Measurements from ENCODE around the gene NCKAP1. TPM values are rescaled to one million over a fixed set of nuclear protein-coding genes. Genes with fewer than 3 reads are reported as not detected.

The NCKAP1 gene
- total RNA-seq, 1 experiment from 2014 or later, result 115 TPM

DNA sequence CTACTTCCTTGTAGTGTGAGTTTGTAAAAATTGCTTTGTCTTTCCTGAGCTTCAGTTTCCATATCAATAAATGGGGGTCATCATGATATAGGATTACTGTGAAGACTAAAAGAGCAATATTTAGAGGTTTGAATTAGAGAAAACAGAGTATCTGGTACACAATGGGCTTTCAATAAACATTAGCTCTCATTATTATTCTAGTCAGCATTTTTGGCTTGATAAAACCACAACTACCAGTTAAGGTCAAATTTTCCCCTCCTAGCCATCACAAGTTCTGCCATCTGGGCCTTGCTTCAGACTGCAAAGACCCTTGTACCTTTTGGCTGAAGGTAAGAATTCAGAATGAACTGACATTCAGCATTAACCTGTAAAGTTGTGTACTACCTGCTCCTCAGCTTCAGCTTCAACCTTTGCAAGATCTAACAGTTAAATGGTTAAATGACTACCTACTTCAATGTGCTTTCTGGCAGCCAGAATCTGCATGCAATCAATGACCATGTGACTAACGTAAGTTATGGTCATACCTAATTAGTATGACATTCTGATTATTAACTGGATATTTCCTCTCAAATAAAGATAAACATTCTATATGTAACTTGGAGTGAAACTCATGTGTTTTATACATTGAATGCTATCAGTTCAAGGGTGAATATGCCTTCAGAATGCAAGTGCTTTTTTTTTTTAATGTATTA is 119.2 kb downstream of the NCKAP1 start:
- H3K4me3 ChIP-seq (replicated peaks in 1 of 2; ENCODE audit: low read depth in 1 of 2, low read length in 2 of 2), result no peak overlapping the region
- RAD21 ChIA-PET (ENCODE audit: low non-redundant PET in 1 of 2, low total read pairs in 2 of 2, uncharacterized antibody in 2 of 2, unreplicated experiment in 2 of 2), result no interaction called here
- peaks cover 12 to 19% of the 10 kb centered on the region in 2 experiments; a peak in 3 of 4 replicates for H3K4me1 ChIP-seq (ENCODE audit: control insufficient read depth in 1 of 2, insufficient read depth in 2 of 2, low read length in 2 of 2)
- no peaks in the 10 kb centered on the region for H4K20me1 ChIP-seq (ENCODE audit: insufficient read depth)
- no peaks in the 10 kb centered on the region for H3K79me2 ChIP-seq (ENCODE audit: insufficient read depth, low read length)
- TF ChIP-seq EZH2phosphoT487 (IDR thresholded peaks at IDR 0.05; ENCODE audit: borderline replicate concordance) (no peak), ELF1 (IDR thresholded peaks at IDR 0.05; ENCODE audit: borderline replicate concordance, low read depth) (no peak), JUND (IDR thresholded peaks at IDR 0.05) (no peak), FOSL1 (IDR thresholded peaks at IDR 0.05; ENCODE audit: low read depth) (no peak), CEBPB (IDR thresholded peaks at IDR 0.05; ENCODE audit: low read depth) (no peak), EZH2 (IDR thresholded peaks at IDR 0.05) (no peak), RAD21 (IDR thresholded peaks at IDR 0.05; ENCODE audit: low read depth) (no peak), EGR1 (IDR thresholded peaks at IDR 0.05; ENCODE audit: low read depth) (no peak), SP1 (IDR thresholded peaks at IDR 0.05; ENCODE audit: low read depth) (no peak)
- TF ChIP-seq, protein P1, sequence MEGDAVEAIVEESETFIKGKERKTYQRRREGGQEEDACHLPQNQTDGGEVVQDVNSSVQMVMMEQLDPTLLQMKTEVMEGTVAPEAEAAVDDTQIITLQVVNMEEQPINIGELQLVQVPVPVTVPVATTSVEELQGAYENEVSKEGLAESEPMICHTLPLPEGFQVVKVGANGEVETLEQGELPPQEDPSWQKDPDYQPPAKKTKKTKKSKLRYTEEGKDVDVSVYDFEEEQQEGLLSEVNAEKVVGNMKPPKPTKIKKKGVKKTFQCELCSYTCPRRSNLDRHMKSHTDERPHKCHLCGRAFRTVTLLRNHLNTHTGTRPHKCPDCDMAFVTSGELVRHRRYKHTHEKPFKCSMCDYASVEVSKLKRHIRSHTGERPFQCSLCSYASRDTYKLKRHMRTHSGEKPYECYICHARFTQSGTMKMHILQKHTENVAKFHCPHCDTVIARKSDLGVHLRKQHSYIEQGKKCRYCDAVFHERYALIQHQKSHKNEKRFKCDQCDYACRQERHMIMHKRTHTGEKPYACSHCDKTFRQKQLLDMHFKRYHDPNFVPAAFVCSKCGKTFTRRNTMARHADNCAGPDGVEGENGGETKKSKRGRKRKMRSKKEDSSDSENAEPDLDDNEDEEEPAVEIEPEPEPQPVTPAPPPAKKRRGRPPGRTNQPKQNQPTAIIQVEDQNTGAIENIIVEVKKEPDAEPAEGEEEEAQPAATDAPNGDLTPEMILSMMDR (IDR thresholded peaks at IDR 0.05 in 2 of 3, conservative IDR thresholded peaks at IDR 0.05 in 1 of 3; ENCODE audit: borderline replicate concordance in 1 of 3, insufficient read depth in 1 of 3, low read depth in 2 of 3, low read length in 2 of 3), result no peak
- TF ChIP-seq, protein P2, sequence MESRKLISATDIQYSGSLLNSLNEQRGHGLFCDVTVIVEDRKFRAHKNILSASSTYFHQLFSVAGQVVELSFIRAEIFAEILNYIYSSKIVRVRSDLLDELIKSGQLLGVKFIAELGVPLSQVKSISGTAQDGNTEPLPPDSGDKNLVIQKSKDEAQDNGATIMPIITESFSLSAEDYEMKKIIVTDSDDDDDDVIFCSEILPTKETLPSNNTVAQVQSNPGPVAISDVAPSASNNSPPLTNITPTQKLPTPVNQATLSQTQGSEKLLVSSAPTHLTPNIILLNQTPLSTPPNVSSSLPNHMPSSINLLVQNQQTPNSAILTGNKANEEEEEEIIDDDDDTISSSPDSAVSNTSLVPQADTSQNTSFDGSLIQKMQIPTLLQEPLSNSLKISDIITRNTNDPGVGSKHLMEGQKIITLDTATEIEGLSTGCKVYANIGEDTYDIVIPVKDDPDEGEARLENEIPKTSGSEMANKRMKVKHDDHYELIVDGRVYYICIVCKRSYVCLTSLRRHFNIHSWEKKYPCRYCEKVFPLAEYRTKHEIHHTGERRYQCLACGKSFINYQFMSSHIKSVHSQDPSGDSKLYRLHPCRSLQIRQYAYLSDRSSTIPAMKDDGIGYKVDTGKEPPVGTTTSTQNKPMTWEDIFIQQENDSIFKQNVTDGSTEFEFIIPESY (IDR thresholded peaks at IDR 0.05; ENCODE audit: extremely low read depth, insufficient replicate concordance, low read length), result no peak
- TF ChIP-seq, protein P3, sequence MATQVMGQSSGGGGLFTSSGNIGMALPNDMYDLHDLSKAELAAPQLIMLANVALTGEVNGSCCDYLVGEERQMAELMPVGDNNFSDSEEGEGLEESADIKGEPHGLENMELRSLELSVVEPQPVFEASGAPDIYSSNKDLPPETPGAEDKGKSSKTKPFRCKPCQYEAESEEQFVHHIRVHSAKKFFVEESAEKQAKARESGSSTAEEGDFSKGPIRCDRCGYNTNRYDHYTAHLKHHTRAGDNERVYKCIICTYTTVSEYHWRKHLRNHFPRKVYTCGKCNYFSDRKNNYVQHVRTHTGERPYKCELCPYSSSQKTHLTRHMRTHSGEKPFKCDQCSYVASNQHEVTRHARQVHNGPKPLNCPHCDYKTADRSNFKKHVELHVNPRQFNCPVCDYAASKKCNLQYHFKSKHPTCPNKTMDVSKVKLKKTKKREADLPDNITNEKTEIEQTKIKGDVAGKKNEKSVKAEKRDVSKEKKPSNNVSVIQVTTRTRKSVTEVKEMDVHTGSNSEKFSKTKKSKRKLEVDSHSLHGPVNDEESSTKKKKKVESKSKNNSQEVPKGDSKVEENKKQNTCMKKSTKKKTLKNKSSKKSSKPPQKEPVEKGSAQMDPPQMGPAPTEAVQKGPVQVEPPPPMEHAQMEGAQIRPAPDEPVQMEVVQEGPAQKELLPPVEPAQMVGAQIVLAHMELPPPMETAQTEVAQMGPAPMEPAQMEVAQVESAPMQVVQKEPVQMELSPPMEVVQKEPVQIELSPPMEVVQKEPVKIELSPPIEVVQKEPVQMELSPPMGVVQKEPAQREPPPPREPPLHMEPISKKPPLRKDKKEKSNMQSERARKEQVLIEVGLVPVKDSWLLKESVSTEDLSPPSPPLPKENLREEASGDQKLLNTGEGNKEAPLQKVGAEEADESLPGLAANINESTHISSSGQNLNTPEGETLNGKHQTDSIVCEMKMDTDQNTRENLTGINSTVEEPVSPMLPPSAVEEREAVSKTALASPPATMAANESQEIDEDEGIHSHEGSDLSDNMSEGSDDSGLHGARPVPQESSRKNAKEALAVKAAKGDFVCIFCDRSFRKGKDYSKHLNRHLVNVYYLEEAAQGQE (IDR thresholded peaks at IDR 0.05; ENCODE audit: low read depth), result no peak
- POLR2A ChIA-PET, result no interaction called here
- no peak overlapping the region for H2AFZ ChIP-seq (ENCODE audit: low read depth, low read length, poor library complexity, severe bottlenecking)
- no peak overlapping the region for H3K27ac ChIP-seq (ENCODE audit: low read depth, low read length)
- H3K36me3 ChIP-seq (ENCODE audit: control insufficient read depth in 1 of 2, insufficient read depth in 2 of 2, low read length in 2 of 2), result peaks cover 0 to 7% of the 10 kb centered on the region in 2 experiments; a peak in 2 of 4 replicates
- no peak for DNase-seq (ENCODE audit: low read depth, low spot score)
- no peak for ATAC-seq
- intact Hi-C loops (cut with micrococcal nuclease), result no loop called here
- no peaks in the 10 kb centered on the region for H3K9me2 ChIP-seq (ENCODE audit: insufficient read depth)
- no TSS peak for BruUV-seq (replicated peaks)
- no peaks in the 10 kb centered on the region for H3K27me3 ChIP-seq (ENCODE audit: insufficient read depth, low read length)
- CTCF ChIA-PET, result no interaction called here
- no peaks in the 10 kb centered on the region for H3K9me3 ChIP-seq (ENCODE audit: control insufficient read depth in 1 of 2, insufficient read depth in 1 of 2, low read depth in 1 of 2, low read length in 2 of 2)
- no peak overlapping the region for H3K9ac ChIP-seq (ENCODE audit: low read length)
- no peak overlapping the region for H3K4me2 ChIP-seq (ENCODE audit: low read length)
